Endothelial cell (in vitro differentiated cells): ENCODE measurements around the gene RAB11FIP2. TPM values are rescaled to one million over a fixed set of nuclear protein-coding genes. Genes with fewer than 3 reads are reported as not detected.

Source experiments
- DNase-seq: peaks from one replicate; pipeline ENCODE4 v3.0.0; 2021; ENCODE audit warnings: low spot score
- H3K27ac Mint-ChIP-seq: one replicate; pipeline ENCODE4 v1.8.0; 2021; ENCODE audit warnings: mixed read lengths, inconsistent platforms; ENCODE audit not compliant: unreplicated experiment
- H3K27me3 Mint-ChIP-seq: one replicate; pipeline ENCODE4 v1.8.0; 2021; ENCODE audit warnings: mild to moderate bottlenecking, moderate library complexity, mixed read lengths, inconsistent platforms; ENCODE audit not compliant: unreplicated experiment
- H3K36me3 Mint-ChIP-seq: one replicate; pipeline ENCODE4 v1.8.0; 2021; ENCODE audit warnings: mild to moderate bottlenecking, low read depth, mixed read lengths, inconsistent platforms; ENCODE audit not compliant: unreplicated experiment
- H3K4me1 Mint-ChIP-seq: one replicate; pipeline ENCODE4 v1.8.0; 2021; ENCODE audit warnings: mild to moderate bottlenecking, mixed read lengths, inconsistent platforms; ENCODE audit not compliant: unreplicated experiment
- H3K4me3 Mint-ChIP-seq: one replicate; pipeline ENCODE4 v1.8.0; 2021; ENCODE audit warnings: mild to moderate bottlenecking, mixed read lengths, inconsistent platforms; ENCODE audit not compliant: unreplicated experiment
- H3K9me3 Mint-ChIP-seq: one replicate; pipeline ENCODE4 v1.8.0; 2021; ENCODE audit warnings: mixed read lengths, inconsistent platforms; ENCODE audit not compliant: unreplicated experiment
- total RNA-seq: library from RNA; stranded (reverse); fragmentation: NEBNext Ultra II Directional; extraction: Animal tissue kit (Norgen Biotek cat#: 25700); gene quantifications from one replicate; pipeline ENCODE4 v1.2.1, GENCODE V29; 2021; ENCODE audit not compliant: unreplicated experiment
- TF ChIP-seq, protein P1 (sequence below): fragments of 200-600 bp; sonication (generic); IDR thresholded peaks from one replicate; pipeline ENCODE4 v1.5.0; 2021; ENCODE audit warnings: antibody characterized with exemption; ENCODE audit not compliant: unreplicated experiment

The RAB11FIP2 gene
- total RNA-seq, 1 donor from 2014 or later, result 10.9 TPM

GRCh38 chr10:117980755-117981702 lies 65.7 kb downstream of the RAB11FIP2 start:
- no peak overlapping the region for H3K4me3 Mint-ChIP-seq
- H3K27me3 Mint-ChIP-seq, result no peaks in the 10 kb centered on the region
- no peak for DNase-seq
- TF ChIP-seq, protein P1, sequence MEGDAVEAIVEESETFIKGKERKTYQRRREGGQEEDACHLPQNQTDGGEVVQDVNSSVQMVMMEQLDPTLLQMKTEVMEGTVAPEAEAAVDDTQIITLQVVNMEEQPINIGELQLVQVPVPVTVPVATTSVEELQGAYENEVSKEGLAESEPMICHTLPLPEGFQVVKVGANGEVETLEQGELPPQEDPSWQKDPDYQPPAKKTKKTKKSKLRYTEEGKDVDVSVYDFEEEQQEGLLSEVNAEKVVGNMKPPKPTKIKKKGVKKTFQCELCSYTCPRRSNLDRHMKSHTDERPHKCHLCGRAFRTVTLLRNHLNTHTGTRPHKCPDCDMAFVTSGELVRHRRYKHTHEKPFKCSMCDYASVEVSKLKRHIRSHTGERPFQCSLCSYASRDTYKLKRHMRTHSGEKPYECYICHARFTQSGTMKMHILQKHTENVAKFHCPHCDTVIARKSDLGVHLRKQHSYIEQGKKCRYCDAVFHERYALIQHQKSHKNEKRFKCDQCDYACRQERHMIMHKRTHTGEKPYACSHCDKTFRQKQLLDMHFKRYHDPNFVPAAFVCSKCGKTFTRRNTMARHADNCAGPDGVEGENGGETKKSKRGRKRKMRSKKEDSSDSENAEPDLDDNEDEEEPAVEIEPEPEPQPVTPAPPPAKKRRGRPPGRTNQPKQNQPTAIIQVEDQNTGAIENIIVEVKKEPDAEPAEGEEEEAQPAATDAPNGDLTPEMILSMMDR, result no peak
- H3K36me3 Mint-ChIP-seq, result no peaks in the 10 kb centered on the region
- H3K27ac Mint-ChIP-seq, result no peak overlapping the region
- no peaks in the 10 kb centered on the region for H3K9me3 Mint-ChIP-seq
- no peaks in the 10 kb centered on the region for H3K4me1 Mint-ChIP-seq

GRCh38 chr10:117980216-117980615 lies 66.5 kb downstream of the RAB11FIP2 start:
- H3K4me1 Mint-ChIP-seq, result no peaks in the 10 kb centered on the region
- no peaks in the 10 kb centered on the region for H3K27me3 Mint-ChIP-seq
- H3K4me3 Mint-ChIP-seq, result no peak overlapping the region
- no peak overlapping the region for H3K27ac Mint-ChIP-seq
- no peaks in the 10 kb centered on the region for H3K36me3 Mint-ChIP-seq
- TF ChIP-seq, protein P1, result no peak
- no peak for DNase-seq
- no peaks in the 10 kb centered on the region for H3K9me3 Mint-ChIP-seq

GRCh38 chr10:117972168-117972837 lies 74.4 kb downstream of the RAB11FIP2 start:
- H3K36me3 Mint-ChIP-seq, result no peaks in the 10 kb centered on the region
- no peaks in the 10 kb centered on the region for H3K9me3 Mint-ChIP-seq
- DNase-seq, result no peak
- H3K27me3 Mint-ChIP-seq, result no peaks in the 10 kb centered on the region
- no peak overlapping the region for H3K27ac Mint-ChIP-seq
- no peak overlapping the region for H3K4me3 Mint-ChIP-seq
- TF ChIP-seq, protein P1, result no peak
- no peaks in the 10 kb centered on the region for H3K4me1 Mint-ChIP-seq

DNA sequence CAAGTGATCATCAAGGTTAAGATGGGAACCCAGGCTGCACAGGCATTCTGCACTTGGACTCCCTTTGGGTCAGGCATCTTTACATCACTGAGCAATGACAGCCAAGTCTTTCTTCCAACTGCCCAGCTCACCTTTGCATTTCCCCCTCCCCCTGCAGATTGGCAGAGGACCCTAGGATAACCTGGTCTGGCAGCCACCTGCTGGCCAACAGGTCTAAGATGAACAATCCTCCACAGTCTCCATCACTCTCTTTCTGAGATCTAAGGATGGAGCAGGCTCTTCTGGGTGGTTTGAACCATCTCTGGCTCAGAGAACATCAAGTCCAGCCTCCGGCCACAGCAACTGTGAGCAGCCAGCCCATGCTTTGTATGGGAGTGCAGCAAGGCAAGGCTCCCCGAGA lies 75.8 kb downstream of the RAB11FIP2 start:
- H3K4me3 Mint-ChIP-seq, result no peak overlapping the region
- no peak for DNase-seq
- TF ChIP-seq, protein P1, result no peak
- H3K27me3 Mint-ChIP-seq, result no peaks in the 10 kb centered on the region
- H3K36me3 Mint-ChIP-seq, result no peaks in the 10 kb centered on the region
- H3K9me3 Mint-ChIP-seq, result no peaks in the 10 kb centered on the region
- H3K27ac Mint-ChIP-seq, result no peak overlapping the region
- no peaks in the 10 kb centered on the region for H3K4me1 Mint-ChIP-seq

DNA sequence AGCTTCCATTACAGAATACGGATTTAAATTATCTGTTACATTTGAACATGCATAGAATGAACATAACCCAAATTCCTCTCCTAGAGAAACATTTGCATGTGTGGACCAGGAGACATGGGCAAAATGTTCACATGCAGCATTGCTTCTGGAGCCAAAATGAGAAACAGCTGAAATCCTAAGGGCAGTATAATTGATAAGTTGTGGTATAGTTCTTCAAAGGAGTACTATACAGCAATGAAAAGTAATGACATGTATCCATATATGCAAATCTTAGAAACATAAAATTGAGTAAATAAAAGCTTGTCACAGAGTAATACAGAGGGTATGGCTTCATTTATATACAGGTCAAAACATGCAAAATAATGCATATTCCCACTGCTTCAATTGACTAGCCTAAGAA lies 77.1 kb downstream of the RAB11FIP2 start:
- Mint-ChIP-seq H3K27me3 (no peaks in the 10 kb centered on the region), H3K9me3 (no peaks in the 10 kb centered on the region), H3K4me3 (no peak overlapping the region), H3K27ac (no peak overlapping the region), H3K36me3 (no peaks in the 10 kb centered on the region), H3K4me1 (no peaks in the 10 kb centered on the region)
- TF ChIP-seq, protein P1, result no peak
- no peak for DNase-seq
